H1 (cell line): ENCODE measurements around the gene TMEM132A. TPM values are rescaled to one million over a fixed set of nuclear protein-coding genes. Genes with fewer than 3 reads are reported as not detected.
A peak's percentile ranks its signal among the peaks of the same experiment; 100 is the strongest.

ENCODE experiments used
- CTCF ChIA-PET: fragments of 300-600 bp; sonication (Branson Sonifier 250); formaldehyde crosslinking; loops from one replicate; lab custom pipeline; 2021; ENCODE audit not compliant: partially characterized antibody; lab: Charles Lee
- POLR2A ChIA-PET: fragments of 300-600 bp; sonication (Branson Sonifier 250); formaldehyde crosslinking; loops from one replicate; lab custom pipeline; 2021; ENCODE audit warnings: inconsistent platforms; ENCODE audit not compliant: partially characterized antibody; lab: Charles Lee
- DNase-seq, 2 experiments: peaks; one replicate each; pipeline versions ENCODE4 v3.0.0 to v3.0.0-alpha.2; 2010 to 2022; ENCODE audit warnings: low spot score in 2 of 2, low read depth in 1 of 2, mixed read lengths in 1 of 2
- FAIRE-seq: peaks from 2 replicates; lab custom pipeline; 2011; peaks lifted over from hg19 to GRCh38; lab: Jason Lieb, UNC
- H2AFZ ChIP-seq: 2 replicates; pipeline ENCODE4 v1.8.1; 2012; ENCODE audit warnings: low read length, inconsistent platforms
- H2AK5ac ChIP-seq: 2 replicates; pipeline ENCODE4 v1.6.1; 2013; ENCODE audit warnings: low read depth, low read length
- H2BK120ac ChIP-seq: replicated peaks from 2 replicates; pipeline ENCODE3; 2013; ENCODE audit warnings: low read depth, low read length, inconsistent platforms
- H2BK12ac ChIP-seq: 2 replicates; pipeline ENCODE4 v1.6.1; 2013; ENCODE audit warnings: low read depth, low read length
- H2BK15ac ChIP-seq: 2 replicates; pipeline ENCODE4 v1.6.1; 2013; ENCODE audit warnings: low read length
- H2BK20ac ChIP-seq: 2 replicates; pipeline ENCODE4 v1.6.1; 2013; ENCODE audit warnings: low read length
- H2BK5ac ChIP-seq: 2 replicates; pipeline ENCODE4 v1.6.1; 2013; ENCODE audit warnings: low read depth, low read length
- H3K14ac ChIP-seq: 2 replicates; pipeline ENCODE4 v1.6.1; 2013; ENCODE audit warnings: inconsistent platforms; ENCODE audit not compliant: insufficient read length
- H3K18ac ChIP-seq: 2 replicates; pipeline ENCODE4 v1.6.1; 2013; ENCODE audit warnings: low read length; ENCODE audit errors: extremely low read depth
- H3K23ac ChIP-seq: 2 replicates; pipeline ENCODE4 v1.6.1; 2013; ENCODE audit warnings: inconsistent platforms; ENCODE audit not compliant: insufficient read length
- H3K23me2 ChIP-seq: 2 replicates; pipeline ENCODE4 v1.6.1; 2013; ENCODE audit warnings: low read depth, low read length
- H3K27ac ChIP-seq: 2 replicates; pipeline ENCODE4 v1.6.1; 2011; ENCODE audit warnings: low read depth, low read length, inconsistent platforms
- H3K27me3 ChIP-seq, 4 experiments: replicated peaks in 1 of 4; 1 replicate in 1 of 4; 2 replicates in 3 of 4; pipeline versions ENCODE4 v1.6.1 to v1.8.1; 2011 to 2013; ENCODE audit warnings: low read length in 3 of 4, mild to moderate bottlenecking in 3 of 4, inconsistent platforms in 2 of 4, mixed read lengths in 2 of 4, moderate library complexity in 1 of 4; ENCODE audit not compliant: control insufficient read depth in 3 of 4, insufficient read depth in 3 of 4; ENCODE audit errors: extremely low read depth in 1 of 4
- H3K36me3 ChIP-seq, 4 experiments: 2 replicates each; pipeline versions ENCODE4 v1.6.1 to v1.8.1; 2011 to 2013; ENCODE audit warnings: mild to moderate bottlenecking in 4 of 4, low read length in 3 of 4, moderate library complexity in 2 of 4, control low read depth in 1 of 4, inconsistent platforms in 1 of 4; ENCODE audit not compliant: insufficient read depth in 4 of 4, control insufficient read depth in 2 of 4
- H3K4ac ChIP-seq: replicated peaks from 2 replicates; pipeline ENCODE3; 2013; ENCODE audit warnings: low read length, low read depth, mixed read lengths, inconsistent platforms; ENCODE audit not compliant: insufficient read length
- H3K4me1 ChIP-seq, 4 experiments: replicated peaks in 1 of 4; 1 replicate in 1 of 4; 2 replicates in 3 of 4; pipeline versions ENCODE4 v1.6.1 to v1.8.1; 2011 to 2013; ENCODE audit warnings: low read length in 3 of 4, inconsistent platforms in 2 of 4, mixed read lengths in 1 of 4; ENCODE audit not compliant: insufficient read depth in 4 of 4, control insufficient read depth in 3 of 4
- H3K4me2 ChIP-seq, 2 experiments: 2 replicates each; pipeline versions ENCODE4 v1.6.1 to v1.8.1; 2011 to 2013; ENCODE audit warnings: low read depth in 2 of 2, low read length in 2 of 2, control low read depth in 1 of 2, inconsistent platforms in 1 of 2, mild to moderate bottlenecking in 1 of 2; ENCODE audit not compliant: insufficient read depth in 1 of 2
- H3K4me3 ChIP-seq, 4 experiments: fragments of 200-600, 300-600 bp in 1 of 4; sonication (generic), shearing (Covaris generic), sonication (Bioruptor Twin) in 1 of 4; 2 replicates each; pipeline versions ENCODE4 v1.5.1 to v1.8.1; 2011 to 2016; ENCODE audit warnings: low read length in 4 of 4, low read depth in 3 of 4, control low read depth in 2 of 4, inconsistent platforms in 2 of 4, mild to moderate bottlenecking in 2 of 4, mixed read lengths in 1 of 4, moderate library complexity in 1 of 4; ENCODE audit not compliant: insufficient read depth in 2 of 4; ENCODE audit errors: extremely low read depth in 1 of 4
- H3K56ac ChIP-seq: replicated peaks from 2 replicates; pipeline ENCODE3; 2013; ENCODE audit warnings: low read depth, mild to moderate bottlenecking, mixed read lengths, low read length, inconsistent platforms; ENCODE audit not compliant: insufficient read length
- H3K79me1 ChIP-seq: 2 replicates; pipeline ENCODE4 v1.6.1; 2013; ENCODE audit warnings: low read depth, low read length, control low read depth
- H3K79me2 ChIP-seq, 2 experiments: 2 replicates each; pipeline versions ENCODE4 v1.6.1 to v1.8.1; 2012 to 2013; ENCODE audit warnings: low read length in 2 of 2, mild to moderate bottlenecking in 2 of 2, inconsistent platforms in 1 of 2; ENCODE audit not compliant: insufficient read depth in 2 of 2, control insufficient read depth in 1 of 2
- H3K9ac ChIP-seq, 4 experiments: replicated peaks in 1 of 4; 1 replicate in 1 of 4; 2 replicates in 3 of 4; pipeline versions ENCODE4 v1.6.1 to v1.8.1; 2011 to 2013; ENCODE audit warnings: low read depth in 3 of 4, low read length in 3 of 4, control low read depth in 2 of 4, mild to moderate bottlenecking in 2 of 4, moderate library complexity in 2 of 4, inconsistent platforms in 1 of 4; ENCODE audit errors: extremely low read depth in 1 of 4
- H3K9me3 ChIP-seq, 2 experiments: 2 replicates each; pipeline versions ENCODE4 v1.6.1 to v1.8.1; 2012 to 2013; ENCODE audit warnings: mild to moderate bottlenecking in 2 of 2, moderate library complexity in 2 of 2, control low read depth in 1 of 2, inconsistent platforms in 1 of 2, low read depth in 1 of 2, low read length in 1 of 2, mixed read lengths in 1 of 2; ENCODE audit not compliant: insufficient read depth in 2 of 2
- H4K20me1 ChIP-seq, 2 experiments: replicated peaks in 1 of 2; 2 replicates each; pipeline versions ENCODE3 to v1.8.1; 2011 to 2013; ENCODE audit warnings: inconsistent platforms in 2 of 2, low read length in 2 of 2, mild to moderate bottlenecking in 1 of 2; ENCODE audit not compliant: insufficient read depth in 2 of 2, control insufficient read depth in 1 of 2
- H4K5ac ChIP-seq: 2 replicates; pipeline ENCODE4 v1.6.1; 2013; ENCODE audit warnings: low read length, low read depth, mixed read lengths, inconsistent platforms; ENCODE audit not compliant: insufficient read length
- H4K8ac ChIP-seq: 2 replicates; pipeline ENCODE4 v1.8.0; 2013; ENCODE audit warnings: mild to moderate bottlenecking, moderate library complexity, low read length, inconsistent platforms; ENCODE audit not compliant: insufficient read depth; ENCODE audit errors: extremely low read depth
- H4K91ac ChIP-seq: replicated peaks from 2 replicates; pipeline ENCODE3; 2013; ENCODE audit warnings: low read length, mixed read lengths, inconsistent platforms; ENCODE audit not compliant: insufficient read length
- CREB1 ChIP-seq: IDR thresholded peaks from 2 replicates; pipeline ENCODE4 v1.6.1; 2012; ENCODE audit warnings: inconsistent platforms
- EGR1 ChIP-seq: IDR thresholded peaks from 2 replicates; pipeline ENCODE4 v1.6.1; 2011; ENCODE audit warnings: low read depth, low read length, borderline replicate concordance
- NRF1 ChIP-seq: IDR thresholded peaks from 2 replicates; pipeline ENCODE4 v1.6.1; 2011; ENCODE audit warnings: mild to moderate bottlenecking, low read depth, low read length, improper control_type of control experiment
- POLR2AphosphoS5 ChIP-seq: IDR thresholded peaks from 2 replicates; pipeline ENCODE4 v1.6.1; 2011; ENCODE audit warnings: low read depth, low read length
- SIRT6 ChIP-seq: IDR thresholded peaks from one replicate; pipeline ENCODE4 v1.7.1; 2012; ENCODE audit warnings: low read length, inconsistent platforms
- SP4 ChIP-seq: IDR thresholded peaks from 2 replicates; pipeline ENCODE4 v1.6.1; 2012; ENCODE audit warnings: low read length, inconsistent platforms
- TBP ChIP-seq: IDR thresholded peaks from 2 replicates; pipeline ENCODE4 v1.6.1; 2011; ENCODE audit warnings: low read depth, low read length, improper control_type of control experiment
- WGBS, 2 experiments: shearing (Covaris generic) in 1 of 2; methylation state at CpG; one replicate each; pipeline versions ENCODE4 v1.1.6 to v1.1.7; 2013 to 2015; ENCODE audit warnings: low lambda C conversion rate in 2 of 2, mixed read lengths in 2 of 2, inconsistent platforms in 1 of 2, low coverage in 1 of 2, missing lambda C conversion rate in 1 of 2; ENCODE audit not compliant: insufficient replicate concordance in 2 of 2, insufficient coverage in 1 of 2, insufficient read length in 1 of 2; ENCODE audit errors: extremely low coverage in 1 of 2, missing lambda C conversion rate in 1 of 2; 5-methylcytosine and 5-hydroxymethylcytosine counted together
- polyA plus RNA-seq, 7 experiments: library from polyadenylated mRNA; depleted of rRNA in 3 of 7; stranded (reverse) in 5 of 7; unstranded in 2 of 7; fragments of >200 nt in 5 of 7; fragments of 200-250 nt in 2 of 7; gene quantifications; 1 replicate in 5 of 7; 2 replicates in 1 of 7; 4 replicates in 1 of 7; pipeline versions ENCODE4 v1.2.1 to v1.2.3, GENCODE V29; 2011 to 2013; ENCODE audit warnings: missing spikeins in 2 of 7, mixed read lengths in 2 of 7
- total RNA-seq: library from RNA; stranded (reverse); fragmentation: NEBNext Ultra II Directional; extraction: Animal tissue kit (Norgen Biotek cat#: 25700); gene quantifications from 2 replicates; pipeline ENCODE4 v1.2.1, GENCODE V29; 2021

The TMEM132A gene
- total and polyA plus RNA-seq, 2 of the 8 experiments (the other 6 are each of a cell fraction or from before 2014, with no cell fraction given), result 46.6 to 97.9 TPM

GRCh38 chr11:60934790-60935605 lies 10.7 kb downstream of the TMEM132A start:
- H2BK20ac ChIP-seq, result no peak overlapping the region
- DNase-seq (no peak), FAIRE-seq (no peak)
- no peaks in the 10 kb centered on the region for H3K9me3 ChIP-seq
- H3K23me2 ChIP-seq, result no peaks in the 10 kb centered on the region
- 87% methylated on average over 19 of the region's 21 CpGs; no CpG with 5 or more reads in 1 of the 2 experiments for WGBS, 2 experiments
- no peak overlapping the region for H4K91ac ChIP-seq
- H3K9ac ChIP-seq, result no peak overlapping the region
- no peaks in the 10 kb centered on the region for H3K79me1 ChIP-seq
- peaks cover 3 to 7% of the 10 kb centered on the region in 2 experiments for H4K20me1 ChIP-seq
- H3K23ac ChIP-seq, result no peak overlapping the region
- ChIA-PET CTCF (interaction anchor here (0.9 to 3.4 kb wide), 6 partner anchors 8 to 190 kb away, joined by 3 to 20 read pairs (median 4); no protein-coding TSS in a partner anchor), POLR2A (interaction anchor here (0.9 to 2.1 kb wide), 5 partner anchors 10 to 15 kb away, joined by 3 to 7 read pairs (median 3); partner anchors contain the start of gene TMEM132A)
- no peak overlapping the region for H3K4me2 ChIP-seq
- H2AFZ ChIP-seq, result no peak overlapping the region
- H2BK5ac ChIP-seq, result no peak overlapping the region
- 0 out of 2 replicates have a peak overlapping the region, but pooled peaks have one; percentile 2 for H4K8ac ChIP-seq
- peaks cover 4 to 41% (median 19%) of the 10 kb centered on the region in 4 experiments; a peak in 5 of 8 replicates for H3K36me3 ChIP-seq
- TF ChIP-seq NRF1, result no peak
- TF ChIP-seq EGR1, result no peak
- TF ChIP-seq SP4, result no peak
- TF ChIP-seq POLR2AphosphoS5, result peak; percentile 11; the same call in 1 of the 2 replicates
- TF ChIP-seq TBP, result no peak
- TF ChIP-seq CREB1, result no peak
- TF ChIP-seq SIRT6, result no peak
- H3K27me3 ChIP-seq, result no peaks in the 10 kb centered on the region
- H3K4me3 ChIP-seq, result no peak overlapping the region
- H3K18ac ChIP-seq, result no peak overlapping the region
- no peak overlapping the region for H2BK12ac ChIP-seq
- no peak overlapping the region for H3K4ac ChIP-seq
- H2BK15ac ChIP-seq, result no peak overlapping the region
- no peaks in the 10 kb centered on the region for H3K79me2 ChIP-seq
- peaks cover 0 to 3% (median 1%) of the 10 kb centered on the region in 4 experiments; a peak in 4 of 7 replicates for H3K4me1 ChIP-seq
- no peak overlapping the region for H4K5ac ChIP-seq
- H3K27ac ChIP-seq, result no peak overlapping the region
- no peak overlapping the region for H3K14ac ChIP-seq
- H3K56ac ChIP-seq, result no peak overlapping the region
- H2BK120ac ChIP-seq, result no peak overlapping the region
- no peak overlapping the region for H2AK5ac ChIP-seq
